HG02870 (cell line): Measurements from ENCODE around the gene SBF2.

ENCODE experiments used
- ATAC-seq: cut with Tn5 transposase; IDR thresholded peaks from one replicate; pipeline ENCODE4 v1.9.1; 2021; ENCODE audit warnings: mild to moderate bottlenecking, moderate library complexity; ENCODE audit not compliant: unreplicated experiment

SBF2 gene

GRCh38 chr11:9868641-9869040 is 425.4 kb downstream of the SBF2 start:
- ATAC-seq: no peak

DNA sequence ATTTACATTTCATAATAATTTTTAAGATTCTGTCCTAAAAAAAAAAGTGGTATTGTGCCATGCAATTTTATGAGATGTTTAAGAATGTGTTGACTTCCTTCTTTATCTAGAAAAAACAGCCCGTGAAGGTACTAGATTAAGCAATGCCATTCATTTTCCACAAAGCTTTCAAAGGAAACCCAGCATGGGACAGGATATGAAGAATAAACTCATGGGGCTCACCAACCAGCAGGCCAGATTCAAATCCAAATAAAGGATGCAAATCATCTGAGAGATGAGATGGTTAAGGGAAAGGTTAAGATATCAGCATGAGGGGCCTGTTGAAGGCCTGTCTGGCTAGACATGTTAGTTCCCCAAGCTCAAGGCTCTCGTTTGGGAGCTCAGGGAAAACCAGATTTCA is 431.0 kb downstream of the SBF2 start:
- ATAC-seq: no peak

- ATAC-seq: peak; percentile 89
Observed at GRCh38 chr11:9861860-9862725, 431.9 kb downstream of the SBF2 start.

- ATAC-seq: no peak
Observed at GRCh38 chr11:9859554-9860305, 434.3 kb downstream of the SBF2 start.

GRCh38 chr11:9858822-9859221 is 435.2 kb downstream of the SBF2 start:
- no peak for ATAC-seq

DNA sequence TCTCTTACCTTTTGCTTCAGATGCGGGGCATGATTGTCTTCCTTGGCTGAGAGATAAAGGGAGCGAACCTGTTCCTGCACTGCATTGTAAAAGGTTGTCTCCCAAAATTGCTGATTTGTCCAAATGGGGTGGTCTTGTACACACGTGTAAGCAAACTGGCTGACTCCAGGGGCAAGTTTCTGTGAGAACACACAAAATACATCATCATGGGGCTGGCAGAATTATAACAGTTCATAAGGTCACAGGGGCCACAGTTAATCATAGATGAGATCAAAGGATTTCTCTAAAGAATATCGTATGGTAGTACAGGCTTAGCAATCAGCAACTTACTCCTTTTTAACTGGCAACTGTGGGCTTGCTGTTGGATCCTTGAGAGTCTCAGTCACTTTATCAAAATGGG is 435.8 kb downstream of the SBF2 start:
- no peak for ATAC-seq

GRCh38 chr11:9855579-9856287 is 438.3 kb downstream of the SBF2 start:
- ATAC-seq: no peak

DNA sequence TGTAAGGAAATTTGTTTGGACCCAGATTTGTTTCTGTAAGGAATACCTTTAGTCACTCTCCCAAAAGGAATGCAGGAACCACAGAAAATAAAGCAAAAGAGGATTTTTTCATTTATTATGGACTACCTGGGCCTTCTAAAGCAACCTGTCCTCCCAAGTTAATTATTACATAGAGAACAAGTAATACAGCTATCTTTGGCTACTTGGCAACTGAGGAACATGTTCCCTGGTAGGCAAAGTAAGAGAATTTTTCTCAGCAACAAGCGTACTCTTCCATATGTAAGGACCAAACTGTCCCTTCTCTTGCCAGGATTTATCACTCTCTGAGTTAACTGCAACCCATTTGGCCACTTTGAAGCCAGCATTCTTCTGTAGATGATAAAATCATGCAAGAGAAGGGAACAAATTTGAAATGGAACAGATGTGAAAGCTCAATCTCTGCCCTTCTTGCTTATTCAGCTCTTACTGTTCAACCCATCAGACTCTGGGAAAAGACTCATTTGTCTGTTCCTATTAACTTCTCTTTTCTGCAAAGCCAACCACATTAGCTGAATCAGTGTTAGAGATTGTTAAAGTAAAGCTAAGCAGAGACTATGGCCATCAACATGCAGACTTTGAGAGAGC is 440.0 kb downstream of the SBF2 start:
- ATAC-seq: no peak

- no peak for ATAC-seq
Observed at GRCh38 chr11:9852465-9852864, 441.6 kb downstream of the SBF2 start.

DNA sequence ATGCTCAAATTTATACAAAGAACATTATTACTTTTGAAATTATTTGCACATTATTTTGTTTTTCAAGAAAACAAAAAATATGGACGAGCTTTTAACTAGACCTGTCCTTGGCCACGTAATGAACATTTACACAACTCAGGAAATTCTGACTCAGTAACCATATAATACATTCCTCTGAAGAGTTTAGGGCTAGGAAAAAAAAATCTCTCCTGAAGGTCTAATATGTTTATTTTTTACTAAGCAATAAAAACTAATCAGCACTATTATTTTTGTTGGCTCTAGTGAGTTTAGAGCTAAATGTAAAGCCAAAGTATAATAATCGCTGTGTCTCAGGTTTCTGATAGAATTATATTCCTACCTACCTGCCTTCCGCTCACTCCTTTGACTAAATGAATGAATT is 442.7 kb downstream of the SBF2 start:
- ATAC-seq: no peak

- no peak for ATAC-seq
Observed at GRCh38 chr11:9850224-9850895, 443.7 kb downstream of the SBF2 start.

- no peak for ATAC-seq
Observed at GRCh38 chr11:9849389-9849788, 444.6 kb downstream of the SBF2 start.

DNA sequence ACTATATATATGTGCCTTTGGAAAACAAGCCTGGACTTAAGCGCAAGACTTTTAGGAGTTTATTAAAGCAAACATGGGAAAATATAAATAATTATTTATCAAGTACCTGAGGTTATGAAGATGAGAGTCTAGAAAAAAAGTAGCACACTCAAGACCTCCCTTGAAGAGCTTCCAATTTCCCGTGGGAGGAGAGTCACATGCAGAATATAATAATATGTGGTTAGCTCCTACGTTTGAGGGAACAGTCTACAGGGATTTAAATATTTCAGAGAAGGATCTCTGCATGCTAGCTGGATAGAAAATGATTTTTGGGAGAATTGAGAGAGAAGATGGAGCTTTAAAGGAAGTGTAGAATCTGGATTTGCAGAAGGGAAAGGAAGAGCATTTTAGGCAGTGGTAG is 446.4 kb downstream of the SBF2 start:
- no peak for ATAC-seq

- no peak for ATAC-seq
Observed at GRCh38 chr11:9842923-9843322, 451.1 kb downstream of the SBF2 start.

- ATAC-seq: no peak
Observed at GRCh38 chr11:9840460-9841004, 453.5 kb downstream of the SBF2 start.

DNA sequence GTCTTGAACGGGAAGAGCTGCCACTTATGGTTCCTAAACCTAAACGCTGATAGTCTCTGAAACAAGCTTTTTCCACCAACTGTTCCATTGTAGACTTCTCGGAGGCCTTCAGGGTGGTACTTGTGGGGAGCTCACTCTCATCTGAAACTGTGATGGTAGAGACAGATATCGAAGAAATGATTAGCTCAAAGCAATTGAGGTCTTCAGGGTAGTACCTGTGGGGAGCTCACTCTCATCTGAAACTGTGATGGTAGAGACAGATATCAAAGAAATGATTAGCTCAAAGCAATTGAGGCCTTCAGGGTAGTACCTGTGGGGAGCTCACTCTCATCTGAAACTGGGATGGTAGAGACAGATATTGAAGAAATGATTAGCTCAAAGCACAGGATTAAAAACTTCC is 454.5 kb downstream of the SBF2 start:
- no peak for ATAC-seq

GRCh38 chr11:9838961-9839360 is 455.1 kb downstream of the SBF2 start:
- ATAC-seq: peak; percentile 87

- no peak for ATAC-seq
Observed at GRCh38 chr11:9838229-9838628, 455.8 kb downstream of the SBF2 start.

GRCh38 chr11:9834291-9834690 is 459.7 kb downstream of the SBF2 start:
- no peak for ATAC-seq

GRCh38 chr11:9831122-9831521 is 462.9 kb downstream of the SBF2 start:
- no peak for ATAC-seq
